ENCODE measurements around the gene TTC1. TPM values are rescaled to one million over a fixed set of nuclear protein-coding genes. Genes with fewer than 3 reads are reported as not detected.
A peak's percentile ranks its signal among the peaks of the same experiment; 100 is the strongest.

TTC1 gene
- total RNA-seq, 1 experiment from 2014 or later = 67.6 TPM

DNA sequence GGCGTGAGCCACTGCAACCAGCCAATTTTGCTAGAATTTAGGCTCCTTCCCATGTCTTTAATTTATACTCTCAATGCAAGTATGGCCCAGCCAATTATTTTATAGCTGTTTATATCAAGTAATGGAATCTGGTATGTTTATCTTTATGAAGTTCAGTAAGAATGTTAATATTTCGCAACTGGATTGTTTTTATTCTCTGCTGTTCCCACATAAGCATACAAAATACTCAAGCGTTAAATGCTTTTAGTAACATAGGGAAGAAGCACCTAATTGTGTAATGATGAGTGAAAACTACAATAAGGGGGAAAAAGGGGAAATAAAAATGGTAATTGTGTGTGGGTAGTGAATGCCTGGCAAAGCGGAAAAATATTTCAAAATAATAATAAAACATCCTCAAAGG is 89.1 kb downstream of the TTC1 start:
- DNase-seq (ENCODE audit: low read depth, low spot score) (no peak), ATAC-seq (no peak)
- intact Hi-C loops (cut with micrococcal nuclease; ENCODE audit: unreplicated experiment) (no loop called here), in situ Hi-C loops (cut with HindIII; ENCODE audit: low pct_unique_long_range_greater_than_20kb, low sequenced_read_pairs) (no loop called here)
- Histone ChIP-seq H3K27me3 (ENCODE audit: control insufficient read depth, insufficient read depth, low read length) (no peaks in the 10 kb centered on the region), H3K36me3 (ENCODE audit: control insufficient read depth, insufficient read depth, low read length) (peaks cover 10% of the 10 kb centered on the region), H3K27ac (ENCODE audit: low read length) (no peak overlapping the region), H3K4me1 (ENCODE audit: control insufficient read depth, insufficient read depth, low read length) (no peaks in the 10 kb centered on the region), H3K4me3 (ENCODE audit: low read depth in 2 of 2, low read length in 2 of 2) (no peak overlapping the region), H3K9me3 (ENCODE audit: control insufficient read depth, insufficient read depth, low read depth, low read length) (no peaks in the 10 kb centered on the region)
- POLR2A ChIA-PET = no interaction called here
- TF ChIP-seq, protein P1, sequence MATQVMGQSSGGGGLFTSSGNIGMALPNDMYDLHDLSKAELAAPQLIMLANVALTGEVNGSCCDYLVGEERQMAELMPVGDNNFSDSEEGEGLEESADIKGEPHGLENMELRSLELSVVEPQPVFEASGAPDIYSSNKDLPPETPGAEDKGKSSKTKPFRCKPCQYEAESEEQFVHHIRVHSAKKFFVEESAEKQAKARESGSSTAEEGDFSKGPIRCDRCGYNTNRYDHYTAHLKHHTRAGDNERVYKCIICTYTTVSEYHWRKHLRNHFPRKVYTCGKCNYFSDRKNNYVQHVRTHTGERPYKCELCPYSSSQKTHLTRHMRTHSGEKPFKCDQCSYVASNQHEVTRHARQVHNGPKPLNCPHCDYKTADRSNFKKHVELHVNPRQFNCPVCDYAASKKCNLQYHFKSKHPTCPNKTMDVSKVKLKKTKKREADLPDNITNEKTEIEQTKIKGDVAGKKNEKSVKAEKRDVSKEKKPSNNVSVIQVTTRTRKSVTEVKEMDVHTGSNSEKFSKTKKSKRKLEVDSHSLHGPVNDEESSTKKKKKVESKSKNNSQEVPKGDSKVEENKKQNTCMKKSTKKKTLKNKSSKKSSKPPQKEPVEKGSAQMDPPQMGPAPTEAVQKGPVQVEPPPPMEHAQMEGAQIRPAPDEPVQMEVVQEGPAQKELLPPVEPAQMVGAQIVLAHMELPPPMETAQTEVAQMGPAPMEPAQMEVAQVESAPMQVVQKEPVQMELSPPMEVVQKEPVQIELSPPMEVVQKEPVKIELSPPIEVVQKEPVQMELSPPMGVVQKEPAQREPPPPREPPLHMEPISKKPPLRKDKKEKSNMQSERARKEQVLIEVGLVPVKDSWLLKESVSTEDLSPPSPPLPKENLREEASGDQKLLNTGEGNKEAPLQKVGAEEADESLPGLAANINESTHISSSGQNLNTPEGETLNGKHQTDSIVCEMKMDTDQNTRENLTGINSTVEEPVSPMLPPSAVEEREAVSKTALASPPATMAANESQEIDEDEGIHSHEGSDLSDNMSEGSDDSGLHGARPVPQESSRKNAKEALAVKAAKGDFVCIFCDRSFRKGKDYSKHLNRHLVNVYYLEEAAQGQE (IDR thresholded peaks at IDR 0.05; ENCODE audit: insufficient read depth in 1 of 2, low read depth in 2 of 2, low read length in 1 of 2) = no peak
- no peak for TF ChIP-seq SIN3A (IDR thresholded peaks at IDR 0.05; ENCODE audit: borderline replicate concordance, insufficient read depth, low read depth, low read length)
- TF ChIP-seq, protein P2, sequence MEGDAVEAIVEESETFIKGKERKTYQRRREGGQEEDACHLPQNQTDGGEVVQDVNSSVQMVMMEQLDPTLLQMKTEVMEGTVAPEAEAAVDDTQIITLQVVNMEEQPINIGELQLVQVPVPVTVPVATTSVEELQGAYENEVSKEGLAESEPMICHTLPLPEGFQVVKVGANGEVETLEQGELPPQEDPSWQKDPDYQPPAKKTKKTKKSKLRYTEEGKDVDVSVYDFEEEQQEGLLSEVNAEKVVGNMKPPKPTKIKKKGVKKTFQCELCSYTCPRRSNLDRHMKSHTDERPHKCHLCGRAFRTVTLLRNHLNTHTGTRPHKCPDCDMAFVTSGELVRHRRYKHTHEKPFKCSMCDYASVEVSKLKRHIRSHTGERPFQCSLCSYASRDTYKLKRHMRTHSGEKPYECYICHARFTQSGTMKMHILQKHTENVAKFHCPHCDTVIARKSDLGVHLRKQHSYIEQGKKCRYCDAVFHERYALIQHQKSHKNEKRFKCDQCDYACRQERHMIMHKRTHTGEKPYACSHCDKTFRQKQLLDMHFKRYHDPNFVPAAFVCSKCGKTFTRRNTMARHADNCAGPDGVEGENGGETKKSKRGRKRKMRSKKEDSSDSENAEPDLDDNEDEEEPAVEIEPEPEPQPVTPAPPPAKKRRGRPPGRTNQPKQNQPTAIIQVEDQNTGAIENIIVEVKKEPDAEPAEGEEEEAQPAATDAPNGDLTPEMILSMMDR (IDR thresholded peaks at IDR 0.05) = no peak
- TF ChIP-seq TCF7L2 (IDR thresholded peaks at IDR 0.05; ENCODE audit: low read depth, low read length) = no peak
- TF ChIP-seq POLR2AphosphoS5 (IDR thresholded peaks at IDR 0.05; ENCODE audit: low read depth, low read length) = no peak
- CTCF ChIA-PET = no interaction called here
- TSS peak; percentile 34 for BruUV-seq (replicated peaks)

DNA sequence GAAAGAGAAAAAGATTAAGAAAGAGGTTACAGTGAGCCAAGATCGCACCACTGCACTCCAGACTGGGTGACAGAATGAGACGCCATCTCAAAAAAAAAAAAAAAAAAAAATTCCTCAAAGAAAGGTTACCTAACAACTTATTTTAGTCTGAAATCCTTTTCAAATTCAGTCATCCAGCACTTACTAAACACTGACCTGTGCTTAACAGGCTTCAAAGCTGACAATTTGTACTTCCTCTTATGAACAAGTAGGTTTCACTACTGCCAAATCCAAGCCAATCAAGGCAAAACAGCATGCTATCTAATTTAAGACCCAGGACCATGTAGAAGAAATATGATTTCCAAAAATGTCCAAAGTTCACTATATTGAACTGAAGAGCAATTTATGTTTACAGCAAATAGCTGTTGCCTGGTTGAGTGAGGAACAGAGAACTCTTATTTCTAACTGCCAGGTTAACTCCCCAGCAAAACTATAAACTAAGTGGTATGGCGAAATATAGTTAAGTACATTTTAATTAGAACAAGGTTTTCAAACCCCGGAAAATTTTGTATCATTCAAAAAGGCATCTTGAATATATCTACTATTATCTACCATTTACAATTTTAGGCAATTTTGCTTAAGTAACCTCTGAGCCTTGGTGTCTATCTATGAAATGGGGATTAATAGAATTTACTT is 96.9 kb downstream of the TTC1 start:
- no peak overlapping the region for H3K27ac ChIP-seq (ENCODE audit: low read length)
- intact Hi-C loops (cut with micrococcal nuclease; ENCODE audit: unreplicated experiment) = no loop called here
- no peaks in the 10 kb centered on the region for H3K4me1 ChIP-seq (ENCODE audit: control insufficient read depth, insufficient read depth, low read length)
- CTCF ChIA-PET = interaction anchor here (0.5 kb wide), 1 partner anchor 286 kb away, joined by 6 read pairs; no protein-coding TSS in a partner anchor
- TSS peak; percentile 21 for BruUV-seq (replicated peaks)
- ATAC-seq = no peak
- POLR2A ChIA-PET = no interaction called here
- H3K27me3 ChIP-seq (ENCODE audit: control insufficient read depth, insufficient read depth, low read length) = no peaks in the 10 kb centered on the region
- no peaks in the 10 kb centered on the region for H3K9me3 ChIP-seq (ENCODE audit: control insufficient read depth, insufficient read depth, low read depth, low read length)
- H3K36me3 ChIP-seq (ENCODE audit: control insufficient read depth, insufficient read depth, low read length) = no peaks in the 10 kb centered on the region
- in situ Hi-C loops (cut with HindIII; ENCODE audit: low pct_unique_long_range_greater_than_20kb, low sequenced_read_pairs) = no loop called here
- no peak overlapping the region for H3K4me3 ChIP-seq (ENCODE audit: low read depth in 2 of 2, low read length in 2 of 2)
- TF ChIP-seq TCF7L2 (IDR thresholded peaks at IDR 0.05; ENCODE audit: low read depth, low read length) (no peak), SIN3A (IDR thresholded peaks at IDR 0.05; ENCODE audit: borderline replicate concordance, insufficient read depth, low read depth, low read length) (no peak), POLR2AphosphoS5 (IDR thresholded peaks at IDR 0.05; ENCODE audit: low read depth, low read length) (no peak)
- TF ChIP-seq, protein P2 (IDR thresholded peaks at IDR 0.05) = no peak
- TF ChIP-seq, protein P1 (IDR thresholded peaks at IDR 0.05; ENCODE audit: insufficient read depth in 1 of 2, low read depth in 2 of 2, low read length in 1 of 2) = no peak
- DNase-seq (ENCODE audit: low read depth, low spot score) = no peak

Measured in Panc1 (cell line).